Ascending aorta (tissue), 2 donors: Measurements from ENCODE around the gene RASSF8. TPM values are rescaled to one million over a fixed set of nuclear protein-coding genes. Genes with fewer than 3 reads are reported as not detected.

Experiments used
- DNase-seq, 2 donors: peaks; one replicate each; pipeline ENCODE4 v3.0.0-alpha.2; 2019; ENCODE audit warnings: low spot score in 2 of 2
- H3K27ac ChIP-seq, 2 donors: fragments of 200-600 bp; sonication (generic); one replicate each; pipeline ENCODE4 v1.5.1; 2016 to 2017; ENCODE audit warnings: mild to moderate bottlenecking in 1 of 2
- H3K27me3 ChIP-seq: fragments of 200-600 bp; sonication (generic); one replicate; pipeline ENCODE4 v1.5.1; 2017
- H3K36me3 ChIP-seq, 2 donors: fragments of 200-600 bp; sonication (generic); one replicate each; pipeline ENCODE4 v1.5.1; 2016
- H3K4me1 ChIP-seq, 2 donors: fragments of 200-600 bp; sonication (generic); one replicate each; pipeline ENCODE4 v1.5.1; 2016 to 2017; ENCODE audit warnings: mild to moderate bottlenecking in 1 of 2
- H3K4me3 ChIP-seq, 2 donors: fragments of 200-600 bp; sonication (generic); one replicate each; pipeline ENCODE4 v1.5.1; 2016 to 2017; ENCODE audit warnings: mild to moderate bottlenecking in 1 of 2
- H3K9me3 ChIP-seq, 2 donors: fragments of 200-600 bp; sonication (generic); one replicate each; pipeline ENCODE4 v1.5.1; 2016
- intact Hi-C: fragments of 100-400 bp; cut with DNase I; formaldehyde crosslinking; loops from one replicate; pipeline ENCODE4 v1.15.1; 2023
- total RNA-seq: library from RNA; depleted of rRNA; stranded (reverse); fragments of >200 nt; gene quantifications from one replicate; pipeline ENCODE4 v1.1.0, GENCODE V29; 2016
- TF ChIP-seq, protein P1 (sequence below), 3 experiments: fragments of 200-600 bp in 2 of 3; fragments of 450-650 bp in 1 of 3; sonication (generic) in 2 of 3; IDR thresholded peaks; one replicate each; pipeline ENCODE4 v1.5.1; 2016 to 2019; ENCODE audit warnings: antibody characterized with exemption in 3 of 3, mild to moderate bottlenecking in 1 of 3, moderate library complexity in 1 of 3

Gene RASSF8
- total RNA-seq, 1 donor from 2014 or later: 92.1 TPM

DNA sequence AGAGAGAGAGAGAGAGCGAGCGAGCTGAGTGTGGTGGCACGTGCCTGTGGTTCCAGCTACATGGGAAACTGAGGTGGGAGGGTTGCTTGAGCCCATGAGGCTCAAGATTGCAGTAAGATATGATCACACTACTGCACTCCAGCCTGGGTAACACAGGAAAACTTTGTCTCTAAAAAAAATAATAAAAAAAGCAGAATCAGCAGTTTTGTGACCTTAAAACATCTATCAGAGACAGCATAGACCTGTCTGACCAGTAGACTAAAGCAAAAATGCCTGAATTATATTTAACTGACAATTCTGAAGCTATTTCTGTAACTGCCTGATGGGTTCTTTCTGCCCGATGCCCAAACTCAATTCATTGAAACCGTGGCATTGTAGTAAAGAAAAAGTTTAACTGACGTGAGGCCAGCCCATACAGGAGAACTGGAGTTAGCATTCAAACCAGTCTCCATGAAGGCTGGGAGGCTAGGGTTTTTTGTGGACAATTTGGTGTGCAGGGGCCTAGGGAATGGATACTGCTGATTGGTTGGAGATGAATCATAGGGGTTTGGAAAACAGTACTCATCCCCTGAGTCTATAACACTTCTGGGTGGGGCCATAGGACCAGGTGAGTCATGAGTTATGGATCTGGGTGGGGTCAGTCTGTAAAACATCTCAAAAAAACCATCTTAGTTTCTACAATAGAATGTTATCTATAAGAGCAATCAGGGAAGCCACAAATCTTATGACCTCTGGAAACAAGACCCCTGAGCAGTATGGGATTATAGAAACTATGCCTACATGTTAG, 8.0 kb upstream of the RASSF8 start:
- H3K4me3 ChIP-seq: no peak overlapping the region
- no peaks in the 10 kb centered on the region for H3K36me3 ChIP-seq
- no peak for DNase-seq
- TF ChIP-seq, protein P1, sequence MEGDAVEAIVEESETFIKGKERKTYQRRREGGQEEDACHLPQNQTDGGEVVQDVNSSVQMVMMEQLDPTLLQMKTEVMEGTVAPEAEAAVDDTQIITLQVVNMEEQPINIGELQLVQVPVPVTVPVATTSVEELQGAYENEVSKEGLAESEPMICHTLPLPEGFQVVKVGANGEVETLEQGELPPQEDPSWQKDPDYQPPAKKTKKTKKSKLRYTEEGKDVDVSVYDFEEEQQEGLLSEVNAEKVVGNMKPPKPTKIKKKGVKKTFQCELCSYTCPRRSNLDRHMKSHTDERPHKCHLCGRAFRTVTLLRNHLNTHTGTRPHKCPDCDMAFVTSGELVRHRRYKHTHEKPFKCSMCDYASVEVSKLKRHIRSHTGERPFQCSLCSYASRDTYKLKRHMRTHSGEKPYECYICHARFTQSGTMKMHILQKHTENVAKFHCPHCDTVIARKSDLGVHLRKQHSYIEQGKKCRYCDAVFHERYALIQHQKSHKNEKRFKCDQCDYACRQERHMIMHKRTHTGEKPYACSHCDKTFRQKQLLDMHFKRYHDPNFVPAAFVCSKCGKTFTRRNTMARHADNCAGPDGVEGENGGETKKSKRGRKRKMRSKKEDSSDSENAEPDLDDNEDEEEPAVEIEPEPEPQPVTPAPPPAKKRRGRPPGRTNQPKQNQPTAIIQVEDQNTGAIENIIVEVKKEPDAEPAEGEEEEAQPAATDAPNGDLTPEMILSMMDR (IDR thresholded peaks at IDR 0.05): no peak
- intact Hi-C loops: loop anchor here (10.0 kb wide), 1 partner anchor 696 kb away; the partner anchor contains the start of gene KRAS
- H3K4me1 ChIP-seq: no peaks in the 10 kb centered on the region
- no peaks in the 10 kb centered on the region for H3K9me3 ChIP-seq
- H3K27ac ChIP-seq: no peak overlapping the region
- no peaks in the 10 kb centered on the region for H3K27me3 ChIP-seq

DNA sequence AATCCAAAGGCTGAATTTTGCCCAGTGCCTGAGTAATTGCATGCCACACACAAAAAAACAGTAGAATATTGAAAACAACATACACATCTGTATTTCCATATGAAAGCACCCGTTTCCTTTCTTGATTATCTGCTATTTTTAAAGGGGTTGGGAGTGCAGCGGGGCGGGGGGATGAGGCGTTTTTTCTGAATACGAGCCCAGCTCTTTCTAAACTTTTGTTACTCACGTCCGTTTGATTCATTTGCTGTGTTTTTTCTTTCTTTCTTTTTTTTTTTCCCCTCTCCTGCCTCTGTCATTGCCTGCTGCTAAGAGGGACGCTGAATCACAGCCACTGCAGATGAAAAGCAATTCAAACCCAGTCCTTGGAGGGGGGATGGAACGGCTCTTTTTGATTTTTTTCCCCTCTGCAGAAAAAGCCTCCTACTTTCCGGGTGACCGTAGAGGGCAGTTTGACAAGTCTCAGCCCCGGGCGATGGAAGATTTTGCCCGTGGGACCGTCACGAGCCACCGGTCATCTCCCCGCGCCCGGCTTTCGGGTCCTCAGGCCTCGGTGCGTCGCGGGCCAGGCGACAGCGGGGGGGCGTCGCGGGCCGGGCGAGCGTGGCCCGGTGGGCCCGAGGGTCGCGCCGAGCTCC, 572 bp upstream of the RASSF8 start:
- peak in 1 of 2 donors; percentile 81 for DNase-seq
- peak overlapping the region; percentile 79 to 92 for H3K4me3 ChIP-seq
- intact Hi-C loops: loop anchor here (1.0 to 10.0 kb wide), 9 partner anchors 39 to 703 kb away; partner anchors contain the start of genes KRAS and SSPN

DNA sequence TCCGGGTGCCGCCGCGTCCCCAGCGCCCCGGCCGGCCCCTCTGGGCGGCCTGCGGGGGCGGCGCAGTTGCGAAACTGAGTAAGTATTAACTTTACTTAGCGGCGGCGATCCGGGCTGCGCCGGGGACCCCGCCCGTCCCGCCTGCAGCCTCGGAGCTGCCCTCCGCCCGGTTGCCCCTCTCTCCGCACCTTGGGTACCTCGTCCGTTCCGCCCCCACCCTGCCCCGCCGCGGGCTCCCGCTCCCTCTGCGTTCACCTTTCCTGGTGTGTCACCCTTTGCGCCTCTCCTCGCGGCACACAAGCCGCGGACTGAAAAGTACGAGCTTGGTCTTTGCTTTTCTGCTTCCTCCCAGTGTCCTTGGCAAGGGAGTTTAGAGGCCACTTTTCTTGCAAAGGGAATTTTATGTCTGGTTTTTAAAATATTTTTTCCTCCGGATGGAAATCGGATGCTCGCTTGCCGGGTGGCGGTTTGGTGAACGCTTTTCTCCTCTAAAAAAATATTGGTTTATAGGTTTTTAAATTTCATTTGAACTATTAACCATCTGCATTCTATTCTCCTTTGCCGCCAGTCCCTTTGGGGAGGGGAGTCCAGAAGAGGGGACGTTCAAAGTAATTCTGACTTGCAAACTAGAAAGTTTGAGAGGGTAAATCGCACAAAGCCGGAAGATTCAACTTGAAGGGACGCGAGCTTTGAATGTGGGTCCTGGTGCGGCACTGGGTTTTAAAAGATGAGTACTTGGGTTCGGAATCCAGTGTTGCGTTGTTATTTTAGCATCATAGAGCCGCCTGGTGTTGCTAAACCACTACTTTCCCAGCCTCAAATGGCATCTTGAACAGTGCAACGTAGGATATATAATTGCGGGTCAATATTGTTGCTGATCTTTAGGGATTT, 834 bp downstream of the RASSF8 start:
- intact Hi-C loops: loop anchor here (2.0 to 10.0 kb wide), 8 partner anchors 38 to 705 kb away; partner anchors contain the start of genes KRAS and SSPN
- Histone ChIP-seq H3K9me3 (no peaks in the 10 kb centered on the region), H3K27ac (peak overlapping the region; percentile 95 to 99), H3K36me3 (no peaks in the 10 kb centered on the region), H3K4me1 (peaks cover 3 to 37% of the 10 kb centered on the region in 2 donors), H3K27me3 (no peaks in the 10 kb centered on the region), H3K4me3 (peak overlapping the region; percentile 79 to 92)
- peak in 1 of 2 donors; percentile 86 for DNase-seq
- TF ChIP-seq, protein P1 (IDR thresholded peaks at IDR 0.05): peak in 1 of 3 experiments; percentile 23

More for the DNA sequence above, 572 bp upstream of the RASSF8 start:
- Histone ChIP-seq H3K4me1 (peaks cover 3 to 29% of the 10 kb centered on the region in 2 donors), H3K27ac (peak overlapping the region; percentile 98 to 99), H3K27me3 (no peaks in the 10 kb centered on the region), H3K36me3 (no peaks in the 10 kb centered on the region), H3K9me3 (no peaks in the 10 kb centered on the region)
- TF ChIP-seq, protein P1 (IDR thresholded peaks at IDR 0.05): no peak

DNA sequence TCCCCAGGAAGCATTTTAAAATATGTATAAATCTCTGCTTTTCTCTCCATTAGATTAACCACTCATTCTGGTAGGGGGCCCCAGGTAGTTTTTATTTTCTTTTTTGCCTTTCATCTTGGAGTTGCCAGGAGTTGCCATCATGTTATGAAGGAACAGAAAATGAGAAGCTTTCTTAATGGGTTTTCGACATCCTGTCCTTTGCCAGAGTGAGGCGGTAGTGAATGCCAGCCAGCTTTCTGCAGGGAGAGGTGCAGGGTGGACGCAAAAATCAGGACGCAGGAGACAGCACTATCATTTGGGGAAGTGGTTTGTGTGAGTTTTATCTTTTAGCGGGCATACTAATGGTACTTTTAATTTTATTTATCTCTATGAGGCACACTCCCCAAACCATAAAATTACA, 1.7 kb downstream of the RASSF8 start:
- TF ChIP-seq, protein P1 (IDR thresholded peaks at IDR 0.05): no peak
- Histone ChIP-seq H3K9me3 (no peaks in the 10 kb centered on the region), H3K27ac (peak overlapping the region; percentile 95 to 99), H3K4me3 (peak overlapping the region; percentile 79 to 92), H3K4me1 (peaks cover 3 to 37% of the 10 kb centered on the region in 2 donors), H3K36me3 (no peaks in the 10 kb centered on the region), H3K27me3 (no peaks in the 10 kb centered on the region)
- intact Hi-C loops: no loop called here
- DNase-seq: no peak

DNA sequence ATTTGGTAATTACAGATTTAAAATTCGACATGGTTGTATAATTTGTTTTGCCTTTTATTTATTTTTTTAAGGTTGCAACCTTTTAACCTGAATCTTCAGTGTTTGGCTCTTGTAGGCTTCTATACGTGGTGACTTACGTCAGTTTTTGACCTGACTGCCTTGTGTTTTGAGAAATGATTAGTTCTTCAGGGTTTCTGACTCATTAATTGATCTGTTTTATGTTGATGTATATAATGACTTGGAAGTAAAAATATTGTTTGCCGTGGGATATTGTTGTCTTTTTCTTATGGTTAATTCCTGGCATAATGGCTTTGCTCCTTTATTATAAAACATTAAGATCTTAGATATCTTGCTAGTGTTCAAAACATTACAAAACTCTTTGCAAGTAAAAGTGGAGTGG, 2.5 kb downstream of the RASSF8 start:
- Histone ChIP-seq H3K4me3 (peak overlapping the region in 1 of 2 donors; percentile 21), H3K4me1 (peaks cover 3 to 37% of the 10 kb centered on the region in 2 donors), H3K36me3 (no peaks in the 10 kb centered on the region), H3K9me3 (no peaks in the 10 kb centered on the region), H3K27me3 (no peaks in the 10 kb centered on the region), H3K27ac (no peak overlapping the region)
- DNase-seq: no peak
- TF ChIP-seq, protein P1 (IDR thresholded peaks at IDR 0.05): no peak
- intact Hi-C loops: no loop called here
